Progenitor cell of endocrine pancreas (in vitro differentiated cells): ENCODE measurements around the gene PTH1R. TPM values are rescaled to one million over a fixed set of nuclear protein-coding genes. Genes with fewer than 3 reads are reported as not detected.
A peak's percentile ranks its signal among the peaks of the same experiment; 100 is the strongest.

Experiments
- DNase-seq: peaks from one replicate; pipeline ENCODE4 v3.0.0; 2021; ENCODE audit warnings: low spot score; ENCODE audit not compliant: unreplicated experiment
- H3K27ac Mint-ChIP-seq: 2 replicates; pipeline ENCODE4 v1.8.0; 2021; ENCODE audit warnings: mild to moderate bottlenecking, moderate library complexity, mixed read lengths
- H3K27me3 Mint-ChIP-seq: 2 replicates; pipeline ENCODE4 v1.8.0; 2021; ENCODE audit warnings: mixed read lengths
- H3K36me3 Mint-ChIP-seq: 2 replicates; pipeline ENCODE4 v1.8.0; 2022; ENCODE audit warnings: mixed read lengths; ENCODE audit not compliant: insufficient read depth
- H3K4me1 Mint-ChIP-seq: 2 replicates; pipeline ENCODE4 v1.8.0; 2021; ENCODE audit warnings: low read depth, mixed read lengths
- H3K4me3 Mint-ChIP-seq: 2 replicates; pipeline ENCODE4 v1.8.0; 2021; ENCODE audit warnings: low read depth, mild to moderate bottlenecking, moderate library complexity, mixed read lengths
- H3K9me3 Mint-ChIP-seq: 2 replicates; pipeline ENCODE4 v1.8.0; 2021; ENCODE audit warnings: low read depth, mixed read lengths
- CTCF ChIP-seq: fragments of 200-600 bp; sonication (generic); IDR thresholded peaks from one replicate; pipeline ENCODE4 v1.5.0; 2021; ENCODE audit warnings: antibody characterized with exemption, mild to moderate bottlenecking; ENCODE audit not compliant: unreplicated experiment
- total RNA-seq: library from RNA; stranded (reverse); gene quantifications from 2 replicates; pipeline ENCODE4 v1.2.1, GENCODE V29; 2021

PTH1R gene
- total RNA-seq, 1 donor from 2014 or later: 0.26 TPM

GRCh38 chr3:46928282-46928681, 50.8 kb downstream of the PTH1R start:
- TF ChIP-seq CTCF: no peak
- peaks cover 18% of the 10 kb centered on the region for H3K36me3 Mint-ChIP-seq
- no peak overlapping the region for H3K4me3 Mint-ChIP-seq
- no peaks in the 10 kb centered on the region for H3K27me3 Mint-ChIP-seq
- H3K9me3 Mint-ChIP-seq: peaks cover 4% of the 10 kb centered on the region
- peaks cover 21% of the 10 kb centered on the region for H3K4me1 Mint-ChIP-seq
- no peak for DNase-seq
- H3K27ac Mint-ChIP-seq: no peak overlapping the region

DNA sequence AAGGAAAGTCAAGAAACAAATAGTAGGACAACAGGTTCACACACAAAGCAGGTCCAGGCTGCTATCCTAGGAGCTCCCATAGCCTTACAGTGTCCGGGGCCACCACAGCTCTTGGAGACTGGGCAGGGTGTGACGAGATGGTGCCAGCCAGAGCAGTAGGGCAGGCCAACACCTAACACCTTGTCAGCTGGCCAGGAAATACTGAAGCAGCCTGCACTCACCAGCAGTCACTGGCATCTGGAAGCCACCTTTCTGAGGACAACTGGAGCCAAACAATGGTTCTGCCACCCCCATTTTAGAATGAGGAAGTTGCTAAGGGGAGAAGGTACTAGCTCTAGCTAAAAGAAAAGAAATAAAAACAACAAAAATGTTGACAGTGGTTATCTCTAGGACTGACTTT, 51.8 kb downstream of the PTH1R start:
- peaks cover 4% of the 10 kb centered on the region for H3K9me3 Mint-ChIP-seq
- TF ChIP-seq CTCF: no peak
- H3K36me3 Mint-ChIP-seq: peaks cover 16% of the 10 kb centered on the region
- H3K27me3 Mint-ChIP-seq: no peaks in the 10 kb centered on the region
- H3K4me3 Mint-ChIP-seq: no peak overlapping the region
- DNase-seq: no peak
- peak overlapping the region; percentile 45 for H3K27ac Mint-ChIP-seq
- H3K4me1 Mint-ChIP-seq: peaks cover 24% of the 10 kb centered on the region

GRCh38 chr3:46930166-46930944, 52.8 kb downstream of the PTH1R start:
- Mint-ChIP-seq H3K9me3 (peaks cover 4% of the 10 kb centered on the region), H3K4me3 (no peak overlapping the region), H3K4me1 (peaks cover 30% of the 10 kb centered on the region), H3K27ac (peak overlapping the region; percentile 62), H3K36me3 (peaks cover 16% of the 10 kb centered on the region), H3K27me3 (no peaks in the 10 kb centered on the region)
- no peak for DNase-seq
- no peak for TF ChIP-seq CTCF

- no peak overlapping the region for H3K4me3 Mint-ChIP-seq
- H3K27ac Mint-ChIP-seq: peak overlapping the region; percentile 79
- H3K36me3 Mint-ChIP-seq: peaks cover 16% of the 10 kb centered on the region
- peaks cover 4% of the 10 kb centered on the region for H3K9me3 Mint-ChIP-seq
- no peaks in the 10 kb centered on the region for H3K27me3 Mint-ChIP-seq
- no peak for TF ChIP-seq CTCF
- H3K4me1 Mint-ChIP-seq: peaks cover 34% of the 10 kb centered on the region
- DNase-seq: no peak
These were observed 53.5 kb downstream of the PTH1R start for GRCh38 chr3:46930945-46931403.

GRCh38 chr3:46931631-46932331, 54.3 kb downstream of the PTH1R start:
- Mint-ChIP-seq H3K27ac (peak overlapping the region; percentile 79), H3K27me3 (no peaks in the 10 kb centered on the region), H3K4me1 (peaks cover 39% of the 10 kb centered on the region), H3K9me3 (peaks cover 4% of the 10 kb centered on the region), H3K36me3 (peaks cover 22% of the 10 kb centered on the region), H3K4me3 (no peak overlapping the region)
- TF ChIP-seq CTCF: no peak
- DNase-seq: no peak
